Measurements from ENCODE around the gene AIP.

AIP gene

DNA sequence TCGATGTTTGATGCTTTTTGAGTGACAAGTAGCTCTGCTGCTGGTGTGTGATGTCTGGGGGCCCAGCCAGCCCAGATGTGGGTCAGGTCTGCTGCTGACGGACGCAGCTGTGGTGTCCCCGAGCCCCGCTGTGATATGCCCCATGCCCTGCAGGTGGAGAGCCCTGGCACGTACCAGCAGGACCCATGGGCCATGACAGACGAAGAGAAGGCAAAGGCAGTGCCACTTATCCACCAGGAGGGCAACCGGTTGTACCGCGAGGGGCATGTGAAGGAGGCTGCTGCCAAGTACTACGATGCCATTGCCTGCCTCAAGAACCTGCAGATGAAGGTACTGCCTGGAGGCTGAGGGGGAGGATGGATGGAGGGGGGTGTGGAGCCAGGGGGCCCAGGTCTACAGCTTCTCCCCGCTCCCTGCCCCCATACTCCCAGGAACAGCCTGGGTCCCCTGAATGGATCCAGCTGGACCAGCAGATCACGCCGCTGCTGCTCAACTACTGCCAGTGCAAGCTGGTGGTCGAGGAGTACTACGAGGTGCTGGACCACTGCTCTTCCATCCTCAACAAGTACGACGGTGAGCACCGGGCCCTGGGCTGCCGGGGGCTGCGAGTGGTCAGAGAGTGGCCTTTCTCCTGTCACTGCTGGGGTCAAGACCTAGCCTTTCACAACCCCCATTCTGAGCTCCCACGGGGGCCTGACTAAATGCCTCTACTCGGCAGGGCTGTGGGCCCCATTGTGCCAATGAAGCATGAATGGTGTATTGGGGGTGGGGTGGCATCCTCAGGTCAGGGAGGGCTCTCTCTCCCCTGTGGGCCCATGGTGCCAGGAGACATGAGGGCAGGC lies 7.3 kb downstream of the AIP start:
- TF ChIP-seq, protein P1, sequence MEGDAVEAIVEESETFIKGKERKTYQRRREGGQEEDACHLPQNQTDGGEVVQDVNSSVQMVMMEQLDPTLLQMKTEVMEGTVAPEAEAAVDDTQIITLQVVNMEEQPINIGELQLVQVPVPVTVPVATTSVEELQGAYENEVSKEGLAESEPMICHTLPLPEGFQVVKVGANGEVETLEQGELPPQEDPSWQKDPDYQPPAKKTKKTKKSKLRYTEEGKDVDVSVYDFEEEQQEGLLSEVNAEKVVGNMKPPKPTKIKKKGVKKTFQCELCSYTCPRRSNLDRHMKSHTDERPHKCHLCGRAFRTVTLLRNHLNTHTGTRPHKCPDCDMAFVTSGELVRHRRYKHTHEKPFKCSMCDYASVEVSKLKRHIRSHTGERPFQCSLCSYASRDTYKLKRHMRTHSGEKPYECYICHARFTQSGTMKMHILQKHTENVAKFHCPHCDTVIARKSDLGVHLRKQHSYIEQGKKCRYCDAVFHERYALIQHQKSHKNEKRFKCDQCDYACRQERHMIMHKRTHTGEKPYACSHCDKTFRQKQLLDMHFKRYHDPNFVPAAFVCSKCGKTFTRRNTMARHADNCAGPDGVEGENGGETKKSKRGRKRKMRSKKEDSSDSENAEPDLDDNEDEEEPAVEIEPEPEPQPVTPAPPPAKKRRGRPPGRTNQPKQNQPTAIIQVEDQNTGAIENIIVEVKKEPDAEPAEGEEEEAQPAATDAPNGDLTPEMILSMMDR (IDR thresholded peaks at IDR 0.05; ENCODE audit: control extremely low read depth, extremely low read depth, low read depth, missing control alignments), result no peak
- DNase-seq (ENCODE audit: extremely low spot score), result no peak
- CTCF ChIA-PET, result interaction anchor here (1.0 to 1.3 kb wide), 2 partner anchors 11 to 22 kb away, joined by 3 to 4 read pairs; no protein-coding TSS in a partner anchor
- POLR2A ChIA-PET, result interaction anchor here (0.6 kb wide), 2 partner anchors 37 to 44 kb away, joined by 3 to 6 read pairs; partner anchors contain the start of gene GPR152

DNA sequence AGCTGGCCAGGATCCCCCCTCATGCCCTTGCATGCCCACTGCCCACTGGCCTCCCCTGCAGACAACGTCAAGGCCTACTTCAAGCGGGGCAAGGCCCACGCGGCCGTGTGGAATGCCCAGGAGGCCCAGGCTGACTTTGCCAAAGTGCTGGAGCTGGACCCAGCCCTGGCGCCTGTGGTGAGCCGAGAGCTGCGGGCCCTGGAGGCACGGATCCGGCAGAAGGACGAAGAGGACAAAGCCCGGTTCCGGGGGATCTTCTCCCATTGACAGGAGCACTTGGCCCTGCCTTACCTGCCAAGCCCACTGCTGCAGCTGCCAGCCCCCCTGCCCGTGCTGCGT lies 7.9 kb downstream of the AIP start:
- DNase-seq (ENCODE audit: extremely low spot score), result no peak
- TF ChIP-seq, protein P1 (IDR thresholded peaks at IDR 0.05; ENCODE audit: control extremely low read depth, extremely low read depth, low read depth, missing control alignments), result no peak
- ChIA-PET POLR2A (interaction anchor here (0.6 kb wide), 3 partner anchors 38 to 83 kb away, joined by 3 to 6 read pairs (median 3); partner anchors contain the start of gene GPR152), CTCF (interaction anchor here (1.0 kb wide), 1 partner anchor 22 kb away, joined by 3 read pairs; no protein-coding TSS in a partner anchor)

GRCh38 chr11:67491276-67492068 lies 8.6 kb downstream of the AIP start:
- DNase-seq (ENCODE audit: extremely low spot score), result no peak
- CTCF ChIA-PET, result interaction anchor here (1.2 to 2.5 kb wide), 3 partner anchors 53 to 92 kb away, joined by 4 to 15 read pairs (median 4); partner anchors contain the start of genes GSTP1 and PPP1CA
- TF ChIP-seq, protein P1 (IDR thresholded peaks at IDR 0.05; ENCODE audit: control extremely low read depth, extremely low read depth, low read depth, missing control alignments), result no peak
- POLR2A ChIA-PET, result interaction anchor here (0.6 kb wide), 3 partner anchors 39 to 83 kb away, joined by 3 to 6 read pairs (median 3); partner anchors contain the start of gene GPR152

DNA sequence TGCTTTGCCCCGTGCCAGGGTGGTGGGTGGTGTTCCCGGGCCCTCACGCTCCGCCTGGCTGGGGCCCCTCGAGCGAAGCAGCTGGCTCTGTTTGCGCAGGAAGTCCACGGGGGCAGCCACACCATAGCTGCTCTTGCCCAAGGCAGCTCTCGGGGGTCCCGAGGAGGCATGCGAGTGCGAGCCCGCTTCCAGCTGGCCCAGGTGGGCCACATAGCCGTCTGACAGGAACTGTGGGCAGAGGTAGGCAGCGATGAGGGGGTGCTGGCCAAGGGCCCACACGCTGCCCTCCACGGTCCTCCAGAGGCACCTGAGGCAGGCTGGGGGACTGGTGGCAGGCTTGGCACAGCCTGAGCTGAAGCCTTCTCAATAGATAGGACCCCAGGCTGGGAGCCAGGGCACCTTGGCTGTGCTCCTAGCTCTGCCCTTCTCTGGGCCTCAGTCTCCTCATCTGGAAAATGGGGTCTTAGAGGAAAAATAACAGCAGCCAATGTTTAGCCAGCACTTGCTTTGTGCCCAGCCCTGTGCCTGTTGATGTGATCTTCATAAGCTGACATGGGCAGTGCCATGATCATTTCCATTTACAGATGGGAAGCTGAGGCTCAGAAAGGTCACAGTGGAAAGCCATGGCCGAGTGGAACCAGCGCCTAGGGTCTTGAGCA lies 9.4 kb downstream of the AIP start:
- ChIA-PET POLR2A (interaction anchor here (0.7 to 1.3 kb wide), 2 partner anchors 9 to 24 kb away, joined by 3 read pairs; partner anchors contain the start of gene AIP), CTCF (interaction anchor here (0.9 to 2.5 kb wide), 5 partner anchors 13 to 110 kb away, joined by 4 to 15 read pairs (median 4); partner anchors contain the start of genes GSTP1, PITPNM1 and PPP1CA)

DNA sequence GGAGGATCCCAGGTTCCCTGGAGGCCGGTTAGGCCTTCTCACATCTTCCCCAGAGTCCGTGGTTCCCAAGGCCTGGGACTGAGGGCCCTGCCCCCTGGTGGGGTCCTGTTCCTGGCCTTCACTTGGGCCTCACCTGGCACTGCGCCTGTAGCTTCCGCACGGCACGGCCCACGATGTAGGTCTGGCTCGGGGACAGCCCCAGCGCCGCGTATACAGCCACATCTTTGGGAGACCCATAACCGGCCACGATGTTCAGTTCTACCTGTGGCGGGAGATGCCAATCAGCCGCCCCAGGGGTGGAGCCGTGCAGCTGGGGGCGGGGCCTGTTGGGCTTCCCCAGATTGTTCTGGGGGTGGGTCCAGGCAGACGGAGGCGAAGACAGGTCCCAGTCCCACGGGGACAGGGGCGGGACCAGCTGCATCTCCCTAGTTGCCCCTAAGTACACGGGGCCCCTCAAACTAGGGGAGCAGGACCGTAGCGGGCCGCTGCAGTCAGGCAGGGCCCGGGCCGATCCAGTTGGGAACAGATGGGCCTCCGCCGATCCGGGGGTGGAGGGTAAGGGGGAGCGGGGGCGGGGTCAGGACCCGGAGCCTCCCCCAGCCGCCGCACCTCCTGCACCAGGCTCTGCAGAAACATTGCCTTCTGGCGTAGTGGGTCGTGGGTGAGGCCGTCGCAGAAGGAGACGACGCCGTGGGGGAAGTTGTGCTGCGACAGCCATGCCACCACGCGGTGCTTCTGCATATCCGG lies 10.1 kb downstream of the AIP start:
- DNase-seq (ENCODE audit: extremely low spot score), result no peak
- POLR2A ChIA-PET, result interaction anchor here (1.3 kb wide), 1 partner anchor 10 kb away, joined by 3 read pairs; the partner anchor contains the start of gene AIP
- CTCF ChIA-PET, result interaction anchor here (0.9 to 2.5 kb wide), 5 partner anchors 12 to 111 kb away, joined by 4 to 15 read pairs (median 4); partner anchors contain the start of genes GSTP1, PITPNM1 and PPP1CA
- TF ChIP-seq, protein P1 (IDR thresholded peaks at IDR 0.05; ENCODE audit: control extremely low read depth, extremely low read depth, low read depth, missing control alignments), result no peak

More for the DNA sequence above, 9.4 kb downstream of the AIP start:
- TF ChIP-seq, protein P1 (IDR thresholded peaks at IDR 0.05; ENCODE audit: control extremely low read depth, extremely low read depth, low read depth, missing control alignments), result no peak
- no peak for DNase-seq (ENCODE audit: extremely low spot score)

All from GM10248 (cell line).